Neuronal stem cell (in vitro differentiated cells): Measurements from ENCODE around the gene MACC1.
"Not testable (repeated sequence)": the region's sequence is repeated elsewhere in the genome, so short reads cannot be mapped to it uniquely, and the experiment has no call there.

Experiments used
- DNase-seq: peaks from one replicate; pipeline ENCODE4 v3.0.0-alpha.2; 2013; ENCODE audit warnings: low spot score
- H2AFZ ChIP-seq: one replicate; pipeline ENCODE4 v1.6.1; 2013; ENCODE audit warnings: mild to moderate bottlenecking, low read length, inconsistent platforms
- H2AK5ac ChIP-seq: 2 replicates; pipeline ENCODE4 v1.6.1; 2013; ENCODE audit warnings: low read depth, mild to moderate bottlenecking, inconsistent platforms, low read length, moderate library complexity, mixed read lengths
- H2BK120ac ChIP-seq: 2 replicates; pipeline ENCODE4 v1.6.1; 2013; ENCODE audit warnings: low read depth, mild to moderate bottlenecking, inconsistent platforms, low read length, moderate library complexity, mixed read lengths
- H2BK12ac ChIP-seq: one replicate; pipeline ENCODE4 v1.6.1; 2013; ENCODE audit warnings: low read length, inconsistent platforms
- H2BK15ac ChIP-seq: 2 replicates; pipeline ENCODE4 v1.6.1; 2013; ENCODE audit warnings: mild to moderate bottlenecking, low read length, inconsistent platforms, mixed read lengths
- H2BK5ac ChIP-seq: one replicate; pipeline ENCODE4 v1.6.1; 2013; ENCODE audit warnings: inconsistent platforms, mild to moderate bottlenecking, low read length, moderate library complexity
- H3K14ac ChIP-seq: one replicate; pipeline ENCODE4 v1.6.1; 2013; ENCODE audit warnings: low read length, inconsistent platforms
- H3K18ac ChIP-seq: 2 replicates; pipeline ENCODE4 v1.6.1; 2013; ENCODE audit warnings: low read length, inconsistent platforms
- H3K23ac ChIP-seq: 2 replicates; pipeline ENCODE4 v1.6.1; 2013; ENCODE audit warnings: low read depth, mild to moderate bottlenecking, mixed read lengths, low read length, inconsistent platforms; ENCODE audit not compliant: poor library complexity
- H3K27ac ChIP-seq: replicated peaks from 3 replicates; pipeline ENCODE4 v1.5.1; 2013; ENCODE audit warnings: low read length, inconsistent platforms
- H3K27me3 ChIP-seq, 3 experiments: 2 replicates each; pipeline ENCODE4 v1.6.1; 2013; ENCODE audit warnings: low read length in 3 of 3, mild to moderate bottlenecking in 2 of 3, inconsistent platforms in 1 of 3, low read depth in 1 of 3, mixed read lengths in 1 of 3, moderate library complexity in 1 of 3; ENCODE audit not compliant: control insufficient read depth in 3 of 3, insufficient read depth in 3 of 3
- H3K36me3 ChIP-seq, 2 donors: replicated peaks in 1 of 2; 2 replicates each; pipeline ENCODE4 v1.6.1; 2013; ENCODE audit warnings: low read length in 2 of 2; ENCODE audit not compliant: control insufficient read depth in 2 of 2, insufficient read depth in 2 of 2
- H3K4ac ChIP-seq: 2 replicates; pipeline ENCODE4 v1.6.1; 2013; ENCODE audit warnings: inconsistent platforms, mild to moderate bottlenecking, low read length, moderate library complexity
- H3K4me1 ChIP-seq, 2 donors: 1 replicate in 1 of 2; 2 replicates in 1 of 2; pipeline ENCODE4 v1.6.1; 2013; ENCODE audit warnings: low read length in 2 of 2, low read depth in 1 of 2; ENCODE audit not compliant: control insufficient read depth in 2 of 2, insufficient read depth in 1 of 2
- H3K4me2 ChIP-seq: one replicate; pipeline ENCODE4 v1.6.1; 2013; ENCODE audit warnings: mild to moderate bottlenecking, low read length, inconsistent platforms; ENCODE audit not compliant: insufficient read depth, poor library complexity, severe bottlenecking
- H3K4me3 ChIP-seq, 2 donors: 2 replicates each; pipeline ENCODE4 v1.5.1; 2013; ENCODE audit warnings: low read length in 2 of 2, mild to moderate bottlenecking in 2 of 2, inconsistent platforms in 1 of 2, moderate library complexity in 1 of 2
- H3K79me1 ChIP-seq: one replicate; pipeline ENCODE4 v1.6.1; 2013; ENCODE audit warnings: low read depth, mild to moderate bottlenecking, inconsistent platforms, low read length, moderate library complexity
- H3K9ac ChIP-seq: one replicate; pipeline ENCODE4 v1.6.1; 2013; ENCODE audit warnings: mild to moderate bottlenecking, low read depth, low read length, inconsistent platforms; ENCODE audit not compliant: poor library complexity
- H3K9me3 ChIP-seq, 2 donors: replicated peaks in 1 of 2; 2 replicates each; pipeline versions ENCODE3 to v1.6.1; 2013; ENCODE audit warnings: low read length in 2 of 2, mild to moderate bottlenecking in 2 of 2, inconsistent platforms in 1 of 2, low read depth in 1 of 2, mixed read lengths in 1 of 2, moderate library complexity in 1 of 2; ENCODE audit not compliant: control insufficient read depth in 2 of 2, insufficient read depth in 1 of 2
- H4K8ac ChIP-seq: one replicate; pipeline ENCODE4 v1.6.1; 2013; ENCODE audit warnings: low read depth, mild to moderate bottlenecking, inconsistent platforms, low read length, moderate library complexity
- H4K91ac ChIP-seq: one replicate; pipeline ENCODE4 v1.6.1; 2013; ENCODE audit warnings: low read length, low read depth, mild to moderate bottlenecking, inconsistent platforms; ENCODE audit not compliant: poor library complexity
- WGBS, 2 donors: extraction: QIAGEN DNeasy Blood & Tissue Kit; methylation state at CpG; one replicate each; pipeline ENCODE4 v1.1.7; 2013; ENCODE audit warnings: missing lambda C conversion rate in 2 of 2, mixed read lengths in 1 of 2; ENCODE audit not compliant: insufficient read length in 2 of 2, insufficient replicate concordance in 1 of 2; ENCODE audit errors: extremely low coverage in 2 of 2; 5-methylcytosine and 5-hydroxymethylcytosine counted together

Gene MACC1

DNA sequence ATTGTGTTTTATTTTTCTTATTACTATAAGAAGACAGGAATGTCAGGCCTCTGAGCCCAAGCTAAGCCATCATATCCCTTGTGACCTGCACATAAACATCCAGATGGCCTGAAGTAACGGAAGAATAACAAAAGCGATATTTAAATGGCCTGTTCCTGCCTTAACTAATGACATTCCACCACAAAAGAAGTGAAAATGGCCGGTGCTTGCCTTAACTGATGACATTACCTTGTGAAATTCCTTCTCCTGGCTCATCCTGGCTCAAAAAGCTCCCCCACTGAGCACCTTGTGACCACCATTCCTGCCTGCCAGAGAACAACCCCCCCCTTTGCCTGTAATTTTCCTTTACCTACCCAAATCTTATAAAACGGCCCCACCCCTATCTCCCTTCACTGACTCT, 91.1 kb downstream of the MACC1 start:
- WGBS, 2 donors = no CpG with 5 or more reads among the region's 4 CpGs
- H3K27ac ChIP-seq, H3K14ac ChIP-seq: not testable (repeated sequence)

DNA sequence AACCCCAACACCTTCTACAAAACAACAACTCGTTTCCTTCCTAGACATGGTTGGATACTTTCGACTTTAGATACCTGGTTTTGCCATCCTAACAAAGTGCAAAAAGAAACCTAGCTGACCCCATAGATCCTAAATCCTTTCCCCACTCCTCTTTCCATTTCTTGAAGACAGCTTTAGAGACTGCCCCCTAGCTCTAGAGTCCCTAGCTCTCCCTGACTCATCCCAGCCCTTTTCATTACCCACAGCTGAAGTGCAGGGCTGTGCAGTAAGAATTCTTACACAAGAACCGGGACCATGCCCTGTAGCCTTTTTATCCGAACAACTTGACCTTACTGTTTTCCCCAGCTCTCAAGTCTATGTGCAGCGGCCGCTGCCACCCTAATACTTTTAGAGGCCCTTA, 93.1 kb downstream of the MACC1 start:
- not testable (repeated sequence) for H3K4me2 ChIP-seq, H3K14ac ChIP-seq, H3K36me3 ChIP-seq, H3K9ac ChIP-seq, DNase-seq, H3K9me3 ChIP-seq, H4K91ac ChIP-seq, H4K8ac ChIP-seq, H3K27me3 ChIP-seq, H2BK15ac ChIP-seq, H3K4ac ChIP-seq, H3K79me1 ChIP-seq, H2AFZ ChIP-seq, H2BK12ac ChIP-seq, H2AK5ac ChIP-seq, H2BK120ac ChIP-seq, H3K4me1 ChIP-seq, H3K27ac ChIP-seq, H3K4me3 ChIP-seq, H2BK5ac ChIP-seq, H3K18ac ChIP-seq, H3K23ac ChIP-seq
- WGBS, 2 donors = no CpG with 5 or more reads among the region's 6 CpGs

More for the DNA sequence above, 91.1 kb downstream of the MACC1 start:
- not testable (repeated sequence) for H2AFZ ChIP-seq, H2BK15ac ChIP-seq, H2AK5ac ChIP-seq, H3K9me3 ChIP-seq, H3K4ac ChIP-seq, H3K23ac ChIP-seq, H4K8ac ChIP-seq, H2BK12ac ChIP-seq, H2BK5ac ChIP-seq, H3K79me1 ChIP-seq, H3K4me2 ChIP-seq, H3K4me1 ChIP-seq, H3K18ac ChIP-seq, H2BK120ac ChIP-seq, H3K9ac ChIP-seq, H4K91ac ChIP-seq, DNase-seq, H3K4me3 ChIP-seq, H3K36me3 ChIP-seq, H3K27me3 ChIP-seq

- not testable (repeated sequence) for H3K9me3 ChIP-seq, H2AK5ac ChIP-seq, H2BK5ac ChIP-seq, H2BK15ac ChIP-seq, H3K9ac ChIP-seq, H3K4me3 ChIP-seq, H3K18ac ChIP-seq, H3K4me2 ChIP-seq, H2BK12ac ChIP-seq, H3K79me1 ChIP-seq, H3K23ac ChIP-seq, H3K36me3 ChIP-seq, H3K27me3 ChIP-seq, H4K91ac ChIP-seq, H3K27ac ChIP-seq, H3K4me1 ChIP-seq, H4K8ac ChIP-seq, H3K4ac ChIP-seq, DNase-seq, H2AFZ ChIP-seq, H3K14ac ChIP-seq, H2BK120ac ChIP-seq
- WGBS, 2 donors = no CpG with 5 or more reads among the region's 16 CpGs
Measured at GRCh38 chr7:20122653-20123316, 94.4 kb downstream of the MACC1 start.

DNA sequence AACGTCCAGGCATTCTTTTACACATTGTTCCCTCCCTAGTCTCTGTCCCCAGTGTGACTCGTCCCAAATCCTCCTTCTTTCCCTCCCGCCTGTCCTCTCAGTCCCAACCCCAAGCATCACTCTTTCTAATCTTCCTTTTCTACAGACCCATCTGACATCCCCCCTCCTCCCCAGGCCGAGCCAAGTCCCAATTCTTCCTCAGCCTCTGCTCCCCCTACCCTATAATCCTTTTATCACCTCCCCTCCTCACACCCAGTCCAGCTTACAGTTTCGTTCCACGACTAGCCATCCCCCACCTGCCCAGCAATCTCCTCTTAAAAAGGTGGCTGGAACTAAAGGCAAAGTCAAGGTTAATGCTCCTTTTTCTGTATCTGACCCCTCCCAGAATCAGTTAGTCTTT, 95.1 kb downstream of the MACC1 start:
- no peak for DNase-seq
- Histone ChIP-seq H3K4ac (no peak overlapping the region), H2BK15ac (no peak overlapping the region), H3K23ac (no peak overlapping the region), H2BK120ac (no peak overlapping the region), H2BK5ac (no peak overlapping the region), H2BK12ac (no peak overlapping the region), H3K9me3 (no peaks in the 10 kb centered on the region), H2AK5ac (no peak overlapping the region), H3K4me3 (no peak overlapping the region), H2AFZ (no peak overlapping the region), H3K36me3 (no peaks in the 10 kb centered on the region), H3K27me3 (no peaks in the 10 kb centered on the region), H3K79me1 (no peaks in the 10 kb centered on the region), H3K9ac (no peak overlapping the region), H3K18ac (no peak overlapping the region), H3K4me1 (peaks cover 3 to 5% of the 10 kb centered on the region in 2 donors), H4K91ac (no peak overlapping the region), H3K14ac (no peak overlapping the region), H4K8ac (no peak overlapping the region), H3K27ac (no peak overlapping the region), H3K4me2 (no peak overlapping the region)
- no CpG with 5 or more reads among the region's 6 CpGs for WGBS, 2 donors
